Spinal cord (tissue), 10 donors: ENCODE data around the gene UCK2. TPM values are rescaled to one million over a fixed set of nuclear protein-coding genes. Genes with fewer than 3 reads are reported as not detected.
A peak's percentile ranks its signal among the peaks of the same experiment; 100 is the strongest.

Source experiments
- DNase-seq, 6 donors: peaks; one replicate each; pipeline versions ENCODE4 v3.0.0 to v3.0.0-alpha.2; 2013 to 2015; ENCODE audit warnings: low spot score in 6 of 6, low read depth in 4 of 6
- H3K27ac ChIP-seq: one replicate; pipeline ENCODE4 v1.5.1; 2013; ENCODE audit warnings: low read depth, low read length, control low read depth
- H3K27me3 ChIP-seq: one replicate; pipeline ENCODE4 v1.6.1; 2013; ENCODE audit warnings: low read length; ENCODE audit not compliant: control insufficient read depth, insufficient read depth
- H3K36me3 ChIP-seq: one replicate; pipeline ENCODE4 v1.6.1; 2013; ENCODE audit warnings: low read length; ENCODE audit not compliant: control insufficient read depth, insufficient read depth
- H3K4me1 ChIP-seq: one replicate; pipeline ENCODE4 v1.6.1; 2013; ENCODE audit warnings: low read length; ENCODE audit not compliant: control insufficient read depth, insufficient read depth
- H3K4me3 ChIP-seq: one replicate; pipeline ENCODE4 v1.5.1; 2013; ENCODE audit warnings: low read depth, low read length, control low read depth
- H3K9me3 ChIP-seq: one replicate; pipeline ENCODE4 v1.6.1; 2013; ENCODE audit warnings: low read length; ENCODE audit not compliant: control insufficient read depth, insufficient read depth
- WGBS: methylation state at CpG from one replicate; pipeline ENCODE4 v1.1.5; 2013; ENCODE audit warnings: missing lambda C conversion rate; ENCODE audit not compliant: insufficient coverage; 5-methylcytosine and 5-hydroxymethylcytosine counted together
- polyA plus RNA-seq, 2 donors: library from polyadenylated mRNA; unstranded; fragments of 120-200 nt; gene quantifications; one replicate each; pipeline ENCODE4 v1.2.1, GENCODE V29; 2013; ENCODE audit not compliant: insufficient read length in 2 of 2
- total RNA-seq, 2 donors: library from RNA; depleted of rRNA in 1 of 2; stranded (reverse); fragments of 120-200 nt in 1 of 2; fragments of >200 nt in 1 of 2; gene quantifications; one replicate each; pipeline versions ENCODE4 v1.2.3 to v1.2.4, GENCODE V29; 2013 to 2014
- donor health status: healthy.

UCK2 gene
- total and polyA plus RNA-seq, 4 donors, result 25.3 to 39.5 (median 27.3) TPM

GRCh38 chr1:165842023-165842670, 14.7 kb downstream of the UCK2 start:
- DNase-seq, result no peak
- Histone ChIP-seq H3K27me3 (no peaks in the 10 kb centered on the region), H3K27ac (no peak overlapping the region), H3K36me3 (no peaks in the 10 kb centered on the region), H3K9me3 (no peaks in the 10 kb centered on the region), H3K4me1 (no peaks in the 10 kb centered on the region), H3K4me3 (no peak overlapping the region)
- WGBS, result 64% methylated on average over 2 of the region's 2 CpGs

GRCh38 chr1:165842671-165843129, 15.3 kb downstream of the UCK2 start:
- Histone ChIP-seq H3K27me3 (no peaks in the 10 kb centered on the region), H3K4me1 (no peaks in the 10 kb centered on the region), H3K27ac (no peak overlapping the region), H3K36me3 (no peaks in the 10 kb centered on the region), H3K9me3 (no peaks in the 10 kb centered on the region), H3K4me3 (no peak overlapping the region)
- 25% methylated on average over 4 of the region's 5 CpGs for WGBS
- peak in 2 of 6 donors; percentile 10 to 24 for DNase-seq

GRCh38 chr1:165843304-165843703, 15.9 kb downstream of the UCK2 start:
- H3K36me3 ChIP-seq, result no peaks in the 10 kb centered on the region
- H3K4me3 ChIP-seq, result no peak overlapping the region
- no peaks in the 10 kb centered on the region for H3K27me3 ChIP-seq
- WGBS, result 100% methylated on average over 1 of the region's 1 CpG
- no peak for DNase-seq
- H3K4me1 ChIP-seq, result no peaks in the 10 kb centered on the region
- H3K9me3 ChIP-seq, result no peaks in the 10 kb centered on the region
- no peak overlapping the region for H3K27ac ChIP-seq

GRCh38 chr1:165844114-165844798, 16.8 kb downstream of the UCK2 start:
- 65% methylated on average over 7 of the region's 11 CpGs for WGBS
- no peaks in the 10 kb centered on the region for H3K36me3 ChIP-seq
- H3K27ac ChIP-seq, result no peak overlapping the region
- DNase-seq, result no peak
- no peaks in the 10 kb centered on the region for H3K9me3 ChIP-seq
- no peak overlapping the region for H3K4me3 ChIP-seq
- H3K27me3 ChIP-seq, result no peaks in the 10 kb centered on the region
- H3K4me1 ChIP-seq, result no peaks in the 10 kb centered on the region

- Histone ChIP-seq H3K36me3 (no peaks in the 10 kb centered on the region), H3K9me3 (no peaks in the 10 kb centered on the region), H3K27me3 (no peaks in the 10 kb centered on the region), H3K4me1 (no peaks in the 10 kb centered on the region), H3K4me3 (no peak overlapping the region), H3K27ac (no peak overlapping the region)
- no peak for DNase-seq
- WGBS, result 80% methylated on average over 3 of the region's 6 CpGs
These were observed 17.5 kb downstream of the UCK2 start for GRCh38 chr1:165844933-165845332.

- no peaks in the 10 kb centered on the region for H3K36me3 ChIP-seq
- H3K4me1 ChIP-seq, result no peaks in the 10 kb centered on the region
- 100% methylated on average over 2 of the region's 3 CpGs for WGBS
- H3K9me3 ChIP-seq, result no peaks in the 10 kb centered on the region
- no peak for DNase-seq
- H3K4me3 ChIP-seq, result no peak overlapping the region
- H3K27me3 ChIP-seq, result no peaks in the 10 kb centered on the region
- H3K27ac ChIP-seq, result no peak overlapping the region
These were observed 18.2 kb downstream of the UCK2 start for GRCh38 chr1:165845569-165845968.

- no peaks in the 10 kb centered on the region for H3K4me1 ChIP-seq
- no peak for DNase-seq
- 94% methylated on average over 2 of the region's 2 CpGs for WGBS
- no peaks in the 10 kb centered on the region for H3K9me3 ChIP-seq
- no peaks in the 10 kb centered on the region for H3K36me3 ChIP-seq
- H3K27ac ChIP-seq, result no peak overlapping the region
- H3K4me3 ChIP-seq, result no peak overlapping the region
- H3K27me3 ChIP-seq, result no peaks in the 10 kb centered on the region
These were observed 18.8 kb downstream of the UCK2 start for GRCh38 chr1:165845992-165846748.

- no CpG with 5 or more reads among the region's 3 CpGs for WGBS
These were observed 20.1 kb downstream of the UCK2 start for GRCh38 chr1:165847486-165847885.

GRCh38 chr1:165849353-165850133, 22.1 kb downstream of the UCK2 start:
- no peaks in the 10 kb centered on the region for H3K36me3 ChIP-seq
- 74% methylated on average over 5 of the region's 7 CpGs for WGBS
- no peaks in the 10 kb centered on the region for H3K9me3 ChIP-seq
- peak in 1 of 6 donors; percentile 20 for DNase-seq
- no peak overlapping the region for H3K4me3 ChIP-seq
- no peak overlapping the region for H3K27ac ChIP-seq
- no peaks in the 10 kb centered on the region for H3K27me3 ChIP-seq
- H3K4me1 ChIP-seq, result no peaks in the 10 kb centered on the region

More at GRCh38 chr1:165847486-165847885, 20.1 kb downstream of the UCK2 start:
- DNase-seq, result no peak
- Histone ChIP-seq H3K27ac (no peak overlapping the region), H3K36me3 (no peaks in the 10 kb centered on the region), H3K9me3 (no peaks in the 10 kb centered on the region), H3K4me1 (no peaks in the 10 kb centered on the region), H3K4me3 (no peak overlapping the region), H3K27me3 (no peaks in the 10 kb centered on the region)
